HG03442 (cell line): ENCODE results near the gene ANP32A.
"Not testable (repeated sequence)": the region's sequence is repeated elsewhere in the genome, so short reads cannot be mapped to it uniquely, and the experiment has no call there.

Experiments used
- ATAC-seq: cut with Tn5 transposase; IDR thresholded peaks from one replicate; pipeline ENCODE4 v1.9.1; 2021; ENCODE audit warnings: mild to moderate bottlenecking, moderate library complexity; ENCODE audit not compliant: unreplicated experiment

The ANP32A gene

DNA sequence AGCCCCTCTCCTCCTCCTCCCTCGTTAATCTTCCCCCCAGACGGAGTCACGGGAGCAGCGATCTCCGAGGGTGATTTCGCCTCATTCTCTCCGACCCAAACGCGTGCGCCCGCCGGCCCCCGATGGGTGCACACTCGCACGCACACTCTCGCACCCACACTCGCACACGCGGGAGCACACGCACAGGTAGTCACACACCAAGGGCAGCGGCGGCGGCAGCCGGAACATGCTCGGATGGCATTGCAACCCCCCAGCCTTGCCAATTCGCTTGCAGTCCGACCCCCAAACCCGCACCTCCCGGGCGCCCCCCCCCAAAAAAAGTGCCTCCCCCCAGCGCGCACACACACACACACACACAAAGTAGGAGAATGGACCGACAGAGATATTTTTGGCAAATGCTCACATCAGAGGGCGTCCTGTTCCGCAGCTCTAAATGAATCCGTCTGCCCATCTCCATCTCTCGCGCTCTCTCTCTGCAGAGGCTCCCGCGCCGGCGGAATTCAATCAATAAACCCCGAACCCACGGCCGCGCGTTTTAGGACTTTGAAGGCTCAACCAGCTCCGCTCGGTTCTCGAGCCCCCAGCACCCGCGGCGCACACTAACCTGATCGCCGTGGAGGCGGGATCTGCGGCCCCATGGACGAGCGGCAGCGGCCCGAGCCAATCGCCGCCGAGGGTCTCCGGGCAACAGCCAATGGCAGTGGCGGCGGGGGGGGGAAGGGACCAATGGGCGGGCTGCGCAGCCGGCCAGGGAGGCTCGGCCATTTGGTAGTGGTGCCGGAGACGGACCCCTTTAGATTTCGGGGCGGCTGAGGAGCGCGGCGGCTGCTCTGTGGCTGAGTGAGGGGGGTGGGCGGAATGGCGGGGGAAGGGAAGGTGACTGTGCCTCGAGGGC, at the start of gene ANP32A:
Gene ANP32A, minus strand, starts transcription at position 601 of the 895 bp plus-strand sequence. Its CDS starts 144 bp downstream, at position 457.
- ATAC-seq: peak; percentile 54

DNA sequence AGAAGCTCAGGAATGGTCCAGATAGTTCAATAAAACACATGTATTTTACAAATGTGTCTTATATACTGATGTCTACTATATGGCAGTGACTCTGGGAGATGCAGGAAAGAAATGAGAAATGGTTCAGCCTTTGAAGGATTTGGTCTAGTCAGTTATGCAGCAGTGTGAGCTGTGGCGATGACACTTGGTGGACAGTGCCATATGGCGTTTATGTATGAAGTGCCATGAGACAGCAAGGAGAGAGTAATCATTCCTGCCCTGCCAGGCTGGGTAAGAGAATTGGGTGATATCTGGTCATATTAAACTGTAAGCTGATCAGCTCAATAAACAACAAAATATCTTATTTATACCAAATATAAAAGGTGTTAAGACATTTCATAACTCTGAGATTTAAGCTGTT, 47.6 kb upstream of the ANP32A start:
- ATAC-seq: no peak

DNA sequence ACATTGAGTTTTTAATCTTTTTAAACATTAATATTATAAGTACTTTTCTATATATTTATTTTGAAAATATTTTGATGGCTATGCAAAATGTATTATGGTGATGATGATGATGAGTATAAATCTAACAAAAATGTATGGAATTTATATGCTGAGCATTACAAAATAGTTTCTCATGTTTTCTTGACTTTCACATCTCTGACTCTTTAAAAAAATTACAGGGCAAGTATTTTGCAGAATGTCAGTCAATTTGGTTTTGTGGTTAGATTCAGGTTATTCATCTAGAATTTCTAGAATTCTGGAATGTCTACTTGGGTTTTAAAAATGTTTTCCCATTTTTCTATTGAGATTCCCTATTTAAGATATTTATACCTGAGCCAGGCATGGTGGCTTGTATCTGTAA, 41.7 kb upstream of the ANP32A start:
- ATAC-seq: no peak

DNA sequence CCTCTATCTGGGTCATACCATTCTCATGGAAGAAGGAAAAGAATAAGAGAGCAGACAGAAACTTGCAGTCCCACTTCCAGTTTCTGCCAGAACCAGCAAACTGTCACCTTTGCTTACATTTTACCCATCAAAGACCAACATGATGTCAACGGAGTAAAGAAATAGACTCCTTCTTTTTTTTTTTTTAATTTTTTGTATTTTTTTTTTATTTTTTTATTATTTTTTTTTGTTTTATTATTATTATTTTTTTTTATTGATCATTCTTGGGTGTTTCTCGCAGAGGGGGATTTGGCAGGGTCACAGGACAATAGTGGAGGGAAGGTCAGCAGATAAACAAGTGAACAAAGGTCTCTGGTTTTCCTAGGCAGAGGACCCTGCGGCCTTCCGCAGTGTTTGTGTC, 38.0 kb upstream of the ANP32A start:
- not testable (repeated sequence) for ATAC-seq

DNA sequence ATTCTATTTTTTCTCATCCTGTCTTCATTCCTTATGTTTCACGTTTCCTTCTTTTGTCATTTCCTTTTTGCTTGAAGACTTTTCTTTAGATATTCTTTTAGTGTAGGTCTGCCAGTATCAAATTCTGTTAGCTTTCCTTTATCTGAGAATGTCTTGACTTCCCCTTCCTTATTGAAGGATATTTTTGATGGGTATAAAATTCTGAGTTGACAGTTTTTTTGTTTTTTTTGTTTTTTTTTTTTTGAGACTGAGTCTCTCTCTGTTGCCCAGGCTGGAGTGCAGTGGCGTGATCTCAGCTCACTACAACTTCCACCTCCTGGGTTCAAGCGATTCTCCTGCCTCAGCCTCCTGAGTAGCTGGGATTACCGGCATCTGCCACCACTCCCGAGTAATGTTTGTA, 36.7 kb upstream of the ANP32A start:
- ATAC-seq: not testable (repeated sequence)

DNA sequence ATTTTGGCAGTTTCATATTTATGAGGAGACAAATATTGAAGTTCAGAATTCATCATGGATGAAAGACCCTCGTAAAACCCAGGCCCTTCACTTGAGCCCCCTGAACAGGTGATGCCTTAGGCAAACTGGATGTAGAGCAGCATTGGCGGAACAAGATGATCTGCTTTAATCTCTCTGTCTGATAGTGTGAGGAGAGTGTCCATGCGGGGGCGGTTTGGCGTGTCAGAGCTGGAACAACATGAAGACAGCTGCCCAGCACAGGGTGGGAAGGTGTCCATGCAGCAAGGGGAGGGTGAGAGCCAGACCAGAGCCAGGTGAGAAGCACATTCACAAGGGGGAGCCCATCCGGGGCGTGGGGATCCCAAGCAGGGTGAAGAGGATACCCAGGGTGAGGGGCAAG, 31.8 kb upstream of the ANP32A start:
- no peak for ATAC-seq

DNA sequence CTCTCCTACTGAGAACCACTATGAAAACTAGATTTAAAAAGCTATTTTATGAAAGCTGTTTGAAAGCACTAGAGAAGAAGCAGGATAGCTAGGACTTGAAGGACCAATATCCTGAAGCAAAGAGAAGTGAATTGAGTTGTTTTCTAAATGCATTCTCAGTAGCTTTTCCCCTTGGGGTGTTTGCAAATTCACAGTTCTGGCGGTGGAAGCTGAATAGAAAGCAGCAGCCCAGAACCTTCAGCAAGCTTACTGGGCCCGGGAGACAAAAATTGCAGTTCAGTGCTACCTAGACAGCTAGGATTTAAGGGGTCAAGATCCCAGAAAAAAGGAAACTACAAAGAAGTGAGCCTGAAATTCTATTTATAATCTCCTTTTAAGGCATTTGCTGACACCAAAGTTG, 31.3 kb upstream of the ANP32A start:
- no peak for ATAC-seq

DNA sequence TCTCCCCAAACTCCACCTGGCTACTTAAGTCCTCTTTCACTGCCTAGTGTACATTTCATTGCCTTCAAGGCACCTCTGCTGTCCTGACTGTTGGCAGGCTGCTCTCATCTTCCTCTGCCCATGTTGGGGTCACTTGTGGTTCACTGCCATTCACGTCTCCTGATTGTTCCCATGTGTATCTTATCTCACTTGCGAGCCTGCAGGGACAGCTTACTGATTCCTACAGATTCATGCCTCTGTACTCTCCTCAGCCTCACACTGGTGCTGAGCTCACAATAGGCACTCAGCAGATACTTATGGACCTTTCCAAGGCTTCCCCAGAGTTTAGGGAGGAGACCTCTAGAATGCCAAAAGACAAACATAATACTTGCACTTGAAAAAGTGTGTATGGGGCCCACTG, 28.8 kb upstream of the ANP32A start:
- no peak for ATAC-seq

DNA sequence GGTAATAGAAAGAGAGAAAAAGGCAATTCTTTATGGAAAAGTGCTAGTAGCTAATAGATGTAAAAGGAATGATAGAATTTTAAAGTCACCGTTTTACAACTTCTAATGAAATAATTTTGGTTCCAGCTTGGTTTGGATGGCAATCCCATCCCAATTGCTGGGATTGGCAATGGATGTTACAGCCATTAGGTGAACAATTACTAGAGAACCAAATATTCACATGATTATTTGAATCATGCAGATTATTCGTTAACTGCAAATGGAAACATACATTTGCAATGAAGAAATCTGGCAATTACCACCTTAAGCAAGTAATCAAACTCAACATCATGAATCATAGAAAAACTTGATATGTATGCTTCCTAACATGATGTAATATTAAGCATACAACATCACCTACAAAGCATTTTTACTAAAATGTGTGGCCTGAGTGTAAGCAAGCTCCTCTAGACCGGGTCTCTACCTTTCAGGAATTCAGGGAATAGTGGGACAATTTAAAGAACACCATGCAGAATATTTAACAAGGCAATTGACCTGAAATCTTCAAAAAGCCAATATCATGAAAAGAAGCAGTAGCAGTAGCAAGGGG, 26.2 kb upstream of the ANP32A start:
- ATAC-seq: no peak

DNA sequence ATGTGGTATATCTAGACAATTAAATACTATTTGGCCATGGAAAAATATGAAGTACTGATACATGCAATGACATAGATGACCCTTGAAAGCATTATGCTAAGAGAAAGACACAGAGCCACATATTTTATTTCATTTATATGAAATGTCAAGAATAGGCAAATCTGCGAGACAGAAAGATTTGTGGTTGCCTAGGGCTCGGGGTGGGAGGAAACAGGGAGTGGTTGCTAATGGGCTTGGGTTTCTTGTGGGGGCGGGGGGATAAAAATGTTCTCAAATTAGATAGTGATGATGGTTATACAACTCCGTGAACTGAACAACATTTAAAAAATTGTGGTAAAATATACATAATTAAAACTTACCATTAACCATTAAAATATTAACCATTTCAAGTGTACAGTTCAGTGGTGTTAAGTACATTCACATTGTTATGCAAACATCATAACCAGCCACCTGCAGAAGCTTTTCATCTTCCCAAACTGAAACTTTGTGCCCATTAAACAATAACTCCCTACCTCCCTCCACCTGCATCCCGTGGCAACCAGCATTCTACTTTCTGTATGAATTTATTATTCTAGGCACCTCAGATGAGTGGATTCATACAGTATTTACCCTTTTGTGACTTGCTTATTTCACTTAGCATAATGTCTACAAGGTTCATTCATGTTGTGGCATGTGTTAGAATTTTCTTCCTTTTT, 24.3 kb upstream of the ANP32A start:
- ATAC-seq: no peak

DNA sequence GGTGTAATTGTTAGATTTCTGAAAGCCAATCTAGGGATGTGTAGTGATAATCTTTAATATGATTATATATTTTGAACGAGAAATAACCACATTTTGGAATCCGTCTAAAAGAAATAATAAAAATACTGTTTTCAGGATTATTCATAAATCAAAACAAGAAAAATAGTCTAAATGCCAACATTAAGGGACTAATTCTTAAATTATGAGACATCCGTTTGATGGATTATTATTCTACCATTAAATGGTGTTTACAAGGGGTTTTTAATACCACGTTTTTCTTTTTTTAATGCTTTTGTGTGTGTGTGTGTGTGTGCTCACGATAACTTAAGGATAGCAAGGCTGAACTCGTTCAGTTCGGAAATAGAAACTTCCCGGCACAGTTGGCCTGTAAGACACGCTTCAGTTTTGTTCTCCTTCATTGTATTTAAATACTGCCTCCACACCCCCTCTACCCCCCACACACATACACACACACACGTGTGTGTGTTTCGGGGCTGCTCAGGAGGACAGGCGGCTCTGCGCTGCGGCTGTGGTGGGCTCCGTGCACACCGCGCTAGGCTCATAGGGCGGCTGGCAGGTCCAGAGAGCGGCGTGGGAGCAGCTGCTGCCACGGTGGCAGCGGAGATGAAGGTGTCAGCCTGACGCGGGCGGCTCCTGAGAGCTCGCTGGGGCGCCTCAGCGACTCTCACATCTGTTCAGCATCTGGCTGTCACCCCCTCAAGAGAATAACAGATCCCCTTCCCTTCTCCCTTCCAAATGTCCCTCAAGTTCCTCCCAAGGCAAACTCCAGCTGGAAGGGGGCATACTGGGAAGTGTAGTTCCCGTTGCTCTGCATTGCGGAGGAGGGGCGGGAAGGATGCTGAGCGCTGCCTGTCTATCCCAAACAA, 23.0 kb upstream of the ANP32A start:
- ATAC-seq: no peak

DNA sequence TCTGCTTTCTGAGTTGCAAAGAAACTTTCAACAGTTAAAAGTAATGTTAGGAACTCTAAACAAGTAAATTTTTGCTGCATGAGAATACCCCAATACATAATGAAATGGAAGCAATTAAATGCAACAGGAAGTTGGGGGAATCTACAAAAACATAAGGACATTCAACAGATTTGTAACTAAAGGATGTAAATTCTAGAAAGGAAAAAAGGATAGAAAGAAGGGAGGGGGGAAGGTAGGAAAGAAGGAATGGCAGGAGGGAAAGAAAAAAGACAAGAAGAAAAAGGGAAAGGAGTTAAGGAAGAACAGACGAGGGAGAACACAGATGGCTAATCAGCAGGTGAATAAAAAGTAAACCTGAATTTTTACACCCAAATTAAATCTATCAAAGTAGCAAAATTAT, 22.3 kb upstream of the ANP32A start:
- ATAC-seq: no peak

DNA sequence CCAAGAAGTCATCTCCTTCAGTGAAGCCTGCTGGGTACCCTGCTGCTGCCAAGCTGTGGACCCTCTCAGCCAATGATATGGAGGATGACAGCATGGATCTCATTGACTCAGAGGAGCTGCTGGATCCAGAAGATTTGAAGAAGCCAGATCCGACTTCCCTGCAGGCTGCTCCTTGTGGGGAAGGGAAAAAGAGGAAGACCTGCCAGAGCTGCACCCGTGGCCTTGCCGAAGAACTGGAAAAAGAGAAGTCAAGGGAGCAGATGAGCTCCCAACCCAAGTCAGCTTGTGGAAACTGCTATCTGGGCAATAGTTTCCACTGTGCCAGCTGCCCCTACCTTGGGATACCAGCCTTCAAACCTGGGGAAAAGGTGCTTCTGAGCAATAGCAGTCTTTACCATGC, 13.7 kb upstream of the ANP32A start:
- no peak for ATAC-seq

DNA sequence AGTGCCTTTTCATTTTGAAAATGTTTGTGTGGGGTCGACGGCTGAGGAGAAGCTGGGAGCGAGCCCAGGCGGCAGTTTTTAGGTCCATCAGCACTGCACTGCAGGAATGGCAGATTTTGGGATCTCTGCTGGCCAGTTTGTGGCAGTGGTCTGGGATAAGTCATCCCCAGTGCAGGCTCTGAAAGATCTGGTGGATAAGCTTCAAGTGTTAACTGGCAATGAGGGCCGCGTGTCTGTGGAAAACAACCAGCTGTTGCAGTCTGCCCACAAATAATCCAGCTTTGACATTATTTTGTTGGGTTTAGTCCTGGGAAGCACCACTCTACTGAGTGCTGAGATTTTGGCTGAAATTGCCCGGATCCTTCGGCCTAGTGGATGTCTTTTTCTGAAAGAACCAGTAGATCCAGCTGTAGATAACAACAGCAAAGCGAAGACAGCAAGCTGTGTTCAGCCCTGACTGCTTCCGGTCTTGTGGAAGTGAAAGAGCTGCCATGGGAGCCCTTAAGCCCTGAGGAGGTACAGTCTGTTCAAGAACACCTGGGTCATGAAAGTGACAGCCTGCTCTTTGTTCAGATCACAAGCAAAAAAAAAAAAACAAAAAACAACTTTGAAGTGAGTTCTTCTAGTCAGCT, 13.1 kb upstream of the ANP32A start:
- no peak for ATAC-seq

DNA sequence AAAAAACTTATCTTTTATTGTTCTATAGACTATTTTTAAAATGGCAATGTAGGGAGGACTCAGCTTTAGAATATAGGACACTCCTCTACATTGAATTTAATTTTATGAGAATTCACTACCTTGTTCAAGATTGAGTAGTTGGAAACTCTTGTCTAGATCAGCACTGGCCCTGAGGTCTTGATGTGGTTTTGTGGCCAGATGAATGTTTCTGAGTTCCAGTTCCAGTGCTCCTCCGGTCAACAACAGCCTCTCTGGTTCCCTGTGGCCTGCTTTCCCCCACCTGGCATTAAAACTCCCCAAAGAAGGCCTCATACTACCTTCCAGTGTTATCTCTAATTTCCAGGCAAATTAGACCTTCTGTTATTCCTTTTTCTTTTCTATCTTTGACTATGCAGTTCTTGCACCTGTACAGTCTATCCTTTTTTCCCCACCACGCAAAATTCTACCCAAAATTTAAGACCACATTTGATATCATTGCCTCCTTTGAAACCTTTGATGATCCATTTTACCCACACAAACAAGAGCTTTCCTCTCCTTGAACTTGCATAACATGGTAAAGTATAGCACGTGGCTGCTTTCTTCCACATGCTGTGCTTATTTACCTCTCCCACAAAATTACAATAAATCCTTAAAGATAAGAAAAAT, 9.6 kb upstream of the ANP32A start:
- ATAC-seq: no peak

DNA sequence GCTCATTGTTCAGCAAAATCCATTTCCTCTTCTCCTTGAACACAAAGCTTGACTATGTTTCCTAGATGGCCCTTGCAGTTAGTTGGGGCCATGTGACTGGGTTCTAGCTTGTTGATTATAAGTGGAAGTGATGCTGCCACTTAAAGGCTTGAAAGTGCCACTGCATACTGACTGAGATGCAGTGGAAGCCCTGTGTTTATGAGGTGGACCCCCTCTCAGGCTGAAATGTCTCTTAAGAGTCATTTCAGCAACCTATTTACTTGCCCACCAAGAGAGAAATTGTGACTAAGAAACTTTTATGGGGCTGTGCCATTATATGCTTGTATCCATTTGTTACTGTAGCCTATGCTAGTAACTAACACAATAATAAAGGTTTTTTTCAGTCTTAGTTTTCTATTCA, 8.4 kb upstream of the ANP32A start:
- ATAC-seq: peak; percentile 61

DNA sequence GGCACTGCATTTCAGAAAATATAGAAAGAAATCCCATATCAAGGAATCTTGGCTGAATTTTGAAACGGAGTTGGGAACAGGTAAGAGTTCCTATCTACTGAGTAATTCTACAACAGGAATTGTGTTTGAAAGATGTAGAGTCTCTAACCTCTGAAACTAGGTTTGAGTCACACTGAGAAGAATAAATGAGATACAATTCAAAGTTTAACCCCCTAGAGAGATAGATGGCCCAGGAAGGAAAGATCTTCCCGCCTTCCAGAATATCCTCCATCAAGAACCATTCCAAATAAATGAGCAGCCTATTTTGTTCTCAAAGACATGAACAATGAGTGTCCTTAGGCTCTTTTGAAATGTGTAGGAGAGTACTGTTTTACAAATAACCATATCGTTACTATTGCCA, 2.9 kb upstream of the ANP32A start:
- no peak for ATAC-seq

DNA sequence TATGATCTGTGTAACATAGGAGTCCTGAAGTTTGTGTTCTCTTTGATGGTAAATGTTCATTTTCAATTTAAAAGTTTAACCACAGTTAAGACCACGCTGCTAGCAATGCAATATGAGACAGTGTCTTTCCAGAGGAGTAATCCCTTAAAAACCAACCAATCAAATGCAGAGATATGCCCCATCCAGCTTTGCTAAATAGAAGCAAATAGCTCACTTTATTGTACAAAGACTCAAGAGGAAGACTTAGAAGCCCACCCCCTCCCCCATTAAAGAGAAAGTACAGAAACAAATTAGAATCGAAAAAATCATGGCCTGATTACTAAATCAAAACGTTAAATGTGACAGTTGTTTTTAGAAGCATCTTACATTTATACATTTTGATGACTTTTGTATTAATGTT, 2.1 kb upstream of the ANP32A start:
- no peak for ATAC-seq

DNA sequence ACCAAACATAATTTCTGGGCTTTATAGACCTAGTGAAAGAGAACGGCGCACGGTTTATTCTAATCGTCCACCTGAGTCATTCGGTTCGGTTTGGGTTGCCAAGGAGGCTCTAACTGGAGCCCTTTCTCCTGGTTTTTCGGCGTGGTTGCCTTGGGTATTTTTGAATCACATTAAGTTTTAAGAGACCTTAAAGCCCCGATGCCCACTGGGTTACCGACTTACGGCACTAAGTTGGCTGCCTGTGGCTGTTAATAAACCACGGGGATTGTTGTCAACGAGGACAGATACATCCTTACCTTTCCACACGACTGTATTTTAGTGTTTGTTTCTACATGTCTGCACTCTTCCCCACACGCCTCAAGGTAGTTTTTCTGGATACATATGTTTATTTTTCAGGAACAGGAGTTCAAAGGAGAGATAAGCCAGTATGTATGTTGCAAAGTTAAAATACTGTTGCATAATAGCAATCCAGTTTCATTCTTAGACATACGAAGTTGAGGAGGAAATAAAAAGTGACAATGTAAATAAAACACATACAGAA, 1.2 kb upstream of the ANP32A start:
- ATAC-seq: no peak
